Embryonic facial prominence (tissue), 1 donor: ENCODE measurements around the gene GRIA1.
"Not testable (repeated sequence)": the region's sequence is repeated elsewhere in the genome, so short reads cannot be mapped to it uniquely, and the experiment has no call there.

Source experiments
- DNase-seq: peaks from one replicate; pipeline ENCODE4 v3.0.0-alpha.2; 2016; ENCODE audit errors: extremely low spot score

Gene GRIA1

GRCh38 chr5:153831973-153832372 is 341.5 kb downstream of the GRIA1 start:
- no peak for DNase-seq

GRCh38 chr5:153835891-153836515 is 345.5 kb downstream of the GRIA1 start:
- no peak for DNase-seq

GRCh38 chr5:153849303-153850113 is 359.0 kb downstream of the GRIA1 start:
- DNase-seq: not testable (repeated sequence)

- DNase-seq: no peak
Measured at GRCh38 chr5:153860195-153860886, 369.9 kb downstream of the GRIA1 start.

- not testable (repeated sequence) for DNase-seq
Measured at GRCh38 chr5:153862906-153863305, 372.4 kb downstream of the GRIA1 start.
